CD4-positive, alpha-beta T cell treated with Interleukin-17A for 1 hour (primary cell): ENCODE data around the gene GALNT10.

Experiments used
- DNase-seq: peaks from one replicate; pipeline ENCODE4 v3.0.0-alpha.2; 2020

Gene GALNT10

DNA sequence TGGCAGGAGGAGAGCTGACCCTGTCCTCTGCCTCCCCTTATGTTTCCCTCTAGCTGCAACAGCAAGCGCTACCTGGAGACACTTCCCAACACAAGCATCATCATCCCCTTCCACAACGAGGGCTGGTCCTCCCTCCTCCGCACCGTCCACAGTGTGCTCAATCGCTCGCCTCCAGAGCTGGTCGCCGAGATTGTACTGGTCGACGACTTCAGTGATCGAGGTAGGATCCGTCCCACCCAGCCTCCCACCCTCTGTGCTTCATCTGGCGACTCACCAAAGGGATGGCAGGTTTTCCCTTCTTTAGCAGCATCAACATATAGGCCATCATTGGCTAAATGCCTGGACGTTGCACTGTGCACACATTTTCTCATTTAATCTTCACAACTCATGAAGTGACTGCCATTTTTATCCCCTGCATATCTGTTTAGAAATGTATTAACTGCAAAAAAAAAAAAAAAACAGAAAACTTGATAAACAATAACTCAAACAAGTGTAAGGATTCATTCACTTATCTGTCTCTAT lies 139.0 kb downstream of the GALNT10 start:
- no peak for DNase-seq

- no peak for DNase-seq
Observed at GRCh38 chr5:154330097-154330667, 139.6 kb downstream of the GALNT10 start.

GRCh38 chr5:154331232-154331631 lies 140.7 kb downstream of the GALNT10 start:
- DNase-seq = no peak

GRCh38 chr5:154331924-154332323 lies 141.4 kb downstream of the GALNT10 start:
- no peak for DNase-seq

GRCh38 chr5:154332451-154332850 lies 141.9 kb downstream of the GALNT10 start:
- DNase-seq = no peak

DNA sequence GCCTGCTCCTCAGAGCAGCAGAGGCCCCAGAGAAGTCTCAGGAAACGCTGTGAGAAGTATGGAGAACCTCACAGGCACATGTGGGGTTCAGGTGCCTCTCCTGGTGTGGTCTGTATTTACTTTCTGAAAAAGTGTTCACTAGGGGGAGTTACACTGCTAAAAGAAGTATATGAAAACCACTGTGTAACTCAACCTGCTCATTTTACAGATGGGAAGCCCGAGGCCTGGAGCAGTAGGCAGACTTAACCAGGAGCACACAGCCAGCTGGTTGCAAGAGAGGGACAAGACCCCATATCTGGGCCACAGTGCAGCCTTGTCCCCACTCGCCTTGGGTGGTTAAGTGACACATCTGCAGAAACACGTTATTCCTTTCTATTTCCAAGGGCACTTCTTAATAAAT lies 142.5 kb downstream of the GALNT10 start:
- DNase-seq = no peak

DNA sequence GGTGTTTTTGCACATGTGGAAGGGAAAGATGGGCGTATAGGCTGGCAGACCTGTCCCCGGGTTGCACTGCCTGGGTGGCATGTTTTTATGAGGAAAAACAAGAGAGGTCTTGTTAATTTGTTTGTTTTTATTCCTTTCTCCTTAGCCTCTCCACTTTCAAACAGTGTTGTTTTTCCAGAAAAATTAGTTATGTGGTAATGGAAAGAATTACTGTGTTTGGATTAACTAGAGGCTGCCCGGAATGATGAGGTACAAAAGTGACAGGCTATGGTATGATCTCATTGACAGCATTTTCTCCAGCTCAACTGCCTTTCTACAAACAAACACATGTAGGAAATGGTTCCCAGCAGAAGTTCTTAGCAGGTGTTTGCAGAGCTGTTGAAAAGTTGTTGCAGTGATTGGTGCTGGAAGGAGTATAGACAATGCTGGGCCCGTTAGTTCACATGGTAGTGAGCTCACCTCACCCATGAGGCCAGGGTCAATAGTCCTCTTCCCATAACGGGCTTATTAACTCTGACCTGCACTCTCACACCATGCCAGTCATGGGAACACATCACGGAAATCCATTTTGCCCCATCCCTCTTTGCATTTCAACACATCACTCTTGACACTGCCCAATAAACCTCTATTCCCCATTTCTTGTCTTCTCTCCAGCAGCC lies 144.0 kb downstream of the GALNT10 start:
- no peak for DNase-seq

DNA sequence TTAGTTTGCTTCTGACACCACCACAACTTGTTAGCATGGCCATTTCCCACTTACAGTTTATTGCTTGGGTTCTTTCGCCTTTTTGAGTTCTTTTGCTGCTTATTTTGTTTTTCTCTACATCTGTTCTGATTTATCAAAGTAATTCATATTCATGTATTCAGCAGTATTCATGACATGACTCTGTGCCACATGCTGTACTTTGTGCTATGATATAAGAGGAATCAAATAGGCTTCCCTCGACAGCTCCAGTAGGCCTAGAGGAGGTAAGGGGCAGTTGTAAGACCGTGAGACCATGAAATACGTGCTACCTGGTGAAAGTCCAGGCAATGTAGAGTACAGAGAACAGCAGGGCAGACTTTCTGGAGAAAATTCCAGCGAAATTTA lies 144.5 kb downstream of the GALNT10 start:
- DNase-seq = no peak

DNA sequence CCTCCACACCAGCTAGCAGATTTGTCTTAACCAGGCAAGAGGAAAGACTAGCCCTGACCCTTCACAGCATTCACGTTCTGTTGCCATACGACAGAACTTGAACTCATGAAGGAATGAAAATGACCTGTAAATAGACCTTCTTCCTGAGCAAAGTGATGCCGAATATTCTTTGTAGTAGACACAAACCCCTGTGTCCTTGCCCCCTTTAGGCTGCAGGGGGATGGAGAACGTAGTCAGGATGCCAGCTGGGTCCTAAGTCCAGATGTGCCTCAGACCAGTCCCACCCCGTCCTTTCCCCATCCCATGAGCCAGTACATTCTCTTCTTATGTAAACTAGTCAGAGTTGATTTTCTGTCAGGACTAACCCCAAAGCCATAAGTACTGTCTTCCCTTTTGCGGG lies 151.1 kb downstream of the GALNT10 start:
- no peak for DNase-seq

- DNase-seq = no peak
Observed at GRCh38 chr5:154342211-154342610, 151.7 kb downstream of the GALNT10 start.

GRCh38 chr5:154342963-154343362 lies 152.4 kb downstream of the GALNT10 start:
- no peak for DNase-seq

- DNase-seq = no peak
Observed at GRCh38 chr5:154344461-154344860, 153.9 kb downstream of the GALNT10 start.

- DNase-seq = no peak
Observed at GRCh38 chr5:154345255-154345952, 154.9 kb downstream of the GALNT10 start.

DNA sequence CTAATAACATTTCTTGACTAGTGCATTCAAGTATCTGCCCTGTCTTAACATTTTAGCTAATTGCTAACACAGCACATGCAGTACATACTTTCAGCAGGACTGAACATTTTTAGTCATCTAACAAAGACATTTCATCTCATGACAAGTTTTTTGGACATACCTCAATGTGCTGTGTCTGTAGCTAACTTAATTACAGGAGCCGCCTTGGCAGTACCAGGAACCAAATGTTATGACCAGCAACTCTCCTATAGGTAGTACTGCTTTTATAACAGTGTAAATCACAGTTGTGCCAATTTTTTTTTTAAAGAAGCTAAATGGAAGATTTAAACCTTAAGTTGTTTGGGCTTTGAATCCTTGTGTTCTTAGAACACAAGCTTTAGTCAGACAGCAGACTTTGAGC lies 155.9 kb downstream of the GALNT10 start:
- DNase-seq = no peak

GRCh38 chr5:154349626-154350264 lies 159.2 kb downstream of the GALNT10 start:
- no peak for DNase-seq

DNA sequence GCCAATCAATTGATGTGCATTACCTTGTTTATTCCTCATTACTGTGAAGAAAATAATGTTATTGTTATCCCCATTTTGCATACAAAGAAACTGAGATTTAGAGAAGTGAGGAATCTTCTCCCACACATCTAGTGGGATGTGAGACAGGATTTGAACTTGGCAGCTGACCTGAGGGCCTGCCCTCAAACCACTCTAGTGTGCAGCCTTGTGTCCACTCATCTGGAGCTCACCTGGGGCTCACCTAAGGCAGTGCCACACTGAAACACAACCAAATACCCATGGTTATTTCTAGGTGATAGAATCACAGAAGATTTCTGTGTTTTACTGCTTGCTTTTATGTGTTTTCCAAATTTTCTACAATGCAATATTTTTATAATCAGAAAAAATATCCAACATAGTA lies 160.6 kb downstream of the GALNT10 start:
- no peak for DNase-seq

GRCh38 chr5:154351566-154351965 lies 161.0 kb downstream of the GALNT10 start:
- DNase-seq = no peak

GRCh38 chr5:154352960-154353548 lies 162.5 kb downstream of the GALNT10 start:
- DNase-seq = no peak

DNA sequence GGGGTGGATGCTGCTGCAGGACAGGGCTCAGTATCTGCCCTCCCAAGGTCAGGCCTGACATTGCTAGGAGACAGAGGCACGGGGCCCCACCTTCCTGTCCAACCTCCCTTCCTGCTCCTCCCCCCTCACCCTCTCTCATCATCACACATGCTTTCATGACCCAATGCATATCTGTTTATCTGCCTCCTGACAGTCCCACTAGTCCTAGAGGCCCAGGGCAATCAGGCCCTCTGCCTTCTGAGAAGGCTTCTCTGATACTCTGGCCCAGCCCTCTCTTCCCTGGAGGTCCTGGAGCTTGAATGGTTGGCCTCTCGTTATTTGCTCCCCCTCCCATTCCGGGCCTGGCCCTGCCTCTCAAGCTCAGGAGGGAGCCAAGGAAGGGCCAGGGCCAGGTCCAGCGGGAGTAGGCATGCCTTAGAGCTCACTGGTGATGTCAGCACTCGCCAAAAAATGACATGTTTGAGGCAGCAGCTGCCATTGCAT lies 164.6 kb downstream of the GALNT10 start:
- DNase-seq = no peak

GRCh38 chr5:154356020-154356655 lies 165.6 kb downstream of the GALNT10 start:
- DNase-seq = no peak

DNA sequence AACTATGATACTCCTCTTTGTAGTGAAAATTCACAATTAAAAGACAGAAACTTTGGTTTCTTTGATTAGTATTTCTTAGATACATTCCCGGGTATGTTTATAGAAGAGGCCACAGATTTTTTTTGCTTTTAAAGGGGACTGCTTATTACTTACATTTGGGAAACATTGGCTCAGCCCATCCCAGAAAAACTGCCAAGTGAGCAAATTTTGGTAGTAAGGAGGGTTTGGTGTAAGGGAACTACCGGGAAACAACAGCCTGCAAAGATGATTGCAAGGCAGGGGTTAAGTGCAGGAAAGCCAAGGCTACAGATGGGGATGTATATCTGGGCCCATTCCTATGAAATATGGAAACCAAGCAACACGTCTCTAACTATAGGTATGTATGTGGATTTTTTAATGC lies 166.4 kb downstream of the GALNT10 start:
- DNase-seq = no peak

DNA sequence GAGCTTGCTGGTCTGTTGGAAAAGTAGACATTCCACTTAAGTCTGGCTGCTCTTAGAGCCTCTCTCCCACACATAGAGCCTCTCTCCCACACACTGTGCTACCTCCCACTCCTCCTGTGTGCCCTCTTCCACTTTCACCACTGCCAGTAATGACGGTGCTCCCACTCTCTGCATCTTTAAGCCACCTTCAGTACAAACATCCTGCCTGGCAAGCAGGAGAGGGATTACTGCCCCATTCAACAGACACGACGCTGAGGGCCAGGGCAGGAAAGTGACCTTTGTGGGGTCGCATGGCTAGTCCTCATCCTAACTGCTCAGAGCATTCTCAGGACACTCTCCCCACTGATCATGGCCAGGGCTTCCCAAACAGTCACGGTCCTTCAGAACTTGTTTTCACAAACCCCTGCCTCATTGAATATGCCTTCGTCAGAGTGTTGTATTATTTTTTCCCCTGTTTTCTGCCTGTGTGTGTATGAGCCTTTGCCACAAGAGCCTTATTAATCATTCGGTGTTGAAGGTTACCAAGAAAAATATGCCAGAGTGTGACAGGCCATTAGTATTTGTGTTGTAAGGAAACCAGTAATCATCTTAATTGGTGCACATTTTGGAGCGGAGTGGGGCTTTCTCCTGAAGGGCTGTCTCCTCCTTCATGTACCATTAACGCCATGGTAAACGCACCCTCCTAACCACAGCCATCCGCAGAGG lies 168.1 kb downstream of the GALNT10 start:
- no peak for DNase-seq
